ENCODE results near the gene ADD3. TPM values are rescaled to one million over a fixed set of nuclear protein-coding genes. Genes with fewer than 3 reads are reported as not detected.

Gene ADD3
- total and polyA plus RNA-seq, 2 donors (not counting 3 experiments of a cell fraction or from before 2014, with no cell fraction given), result 14.9 to 55.2 TPM

- Histone ChIP-seq H2AFZ (ENCODE audit: low read depth, low read length) (no peak overlapping the region), H3K9ac (replicated peaks; ENCODE audit: extremely low read depth, insufficient read depth, low read length) (no peak overlapping the region), H3K9me1 (replicated peaks; ENCODE audit: control insufficient read depth, extremely low read depth, insufficient read depth, low read length) (no peaks in the 10 kb centered on the region), H3K4me1 (ENCODE audit: control insufficient read depth, extremely low read depth, insufficient read depth, low read length) (peaks cover 3% of the 10 kb centered on the region), H4K20me1 (replicated peaks; ENCODE audit: control insufficient read depth, extremely low read depth, insufficient read depth, low read length) (no peaks in the 10 kb centered on the region), H3K4me2 (ENCODE audit: insufficient read depth, low read length) (no peak overlapping the region), H3K9me3 (replicated peaks; ENCODE audit: control insufficient read depth, insufficient read depth, low read length) (no peaks in the 10 kb centered on the region), H3K4me3 (replicated peaks in 1 of 3; ENCODE audit: insufficient read depth in 1 of 3, low read depth in 1 of 3, low read length in 3 of 3) (no peak overlapping the region), H3K36me3 (ENCODE audit: control insufficient read depth in 2 of 2, extremely low read depth in 1 of 2, insufficient read depth in 2 of 2, low read length in 2 of 2) (no peaks in the 10 kb centered on the region), H3K79me2 (ENCODE audit: control insufficient read depth, insufficient read depth, low read length) (no peaks in the 10 kb centered on the region), H3K27ac (ENCODE audit: insufficient read depth, low read depth, low read length) (no peak overlapping the region), H3K27me3 (ENCODE audit: control insufficient read depth in 2 of 2, insufficient read depth in 2 of 2, low read length in 2 of 2) (no peaks in the 10 kb centered on the region)
- ChIA-PET CTCF (interaction anchor here (0.7 kb wide), 1 partner anchor 10 kb away, joined by 3 read pairs; the partner anchor contains the start of gene ADD3), POLR2A (no interaction called here)
- dilution Hi-C loops (cut with MboI; ENCODE audit: extremely low pct_ligation_motif_present, low sequenced_read_pairs) (no loop called here), intact Hi-C loops (cut with micrococcal nuclease) (no loop called here)
- DNase-seq (ENCODE audit: low read depth, low spot score) (no peak), FAIRE-seq (no peak)
- no TSS peak for BruUV-seq (replicated peaks)
- TF ChIP-seq MYC (IDR thresholded peaks at IDR 0.05; ENCODE audit: low read depth, low read length), result no peak
- TF ChIP-seq MAX (IDR thresholded peaks at IDR 0.05; ENCODE audit: insufficient read depth, insufficient read length), result no peak
Observed at GRCh38 chr10:109997233-109997632, 10.6 kb upstream of the ADD3 start.

- Histone ChIP-seq H3K36me3 (ENCODE audit: control insufficient read depth in 2 of 2, extremely low read depth in 1 of 2, insufficient read depth in 2 of 2, low read length in 2 of 2) (no peaks in the 10 kb centered on the region), H3K9me1 (replicated peaks; ENCODE audit: control insufficient read depth, extremely low read depth, insufficient read depth, low read length) (no peaks in the 10 kb centered on the region), H3K4me1 (ENCODE audit: control insufficient read depth, extremely low read depth, insufficient read depth, low read length) (no peaks in the 10 kb centered on the region), H3K9me3 (replicated peaks; ENCODE audit: control insufficient read depth, insufficient read depth, low read length) (no peaks in the 10 kb centered on the region), H2AFZ (ENCODE audit: low read depth, low read length) (no peak overlapping the region), H3K4me3 (replicated peaks in 1 of 3; ENCODE audit: insufficient read depth in 1 of 3, low read depth in 1 of 3, low read length in 3 of 3) (no peak overlapping the region), H3K27ac (ENCODE audit: insufficient read depth, low read depth, low read length) (no peak overlapping the region), H3K9ac (replicated peaks; ENCODE audit: extremely low read depth, insufficient read depth, low read length) (no peak overlapping the region), H3K27me3 (ENCODE audit: control insufficient read depth in 2 of 2, insufficient read depth in 2 of 2, low read length in 2 of 2) (no peaks in the 10 kb centered on the region), H4K20me1 (replicated peaks; ENCODE audit: control insufficient read depth, extremely low read depth, insufficient read depth, low read length) (no peaks in the 10 kb centered on the region), H3K79me2 (ENCODE audit: control insufficient read depth, insufficient read depth, low read length) (no peaks in the 10 kb centered on the region), H3K4me2 (ENCODE audit: insufficient read depth, low read length) (no peak overlapping the region)
- intact Hi-C loops (cut with micrococcal nuclease), result no loop called here
- TF ChIP-seq POLR2AphosphoS5 (IDR thresholded peaks at IDR 0.05; ENCODE audit: insufficient read depth, low read depth, low read length) (no peak), EZH2 (IDR thresholded peaks at IDR 0.05; ENCODE audit: borderline replicate concordance, low read depth, low read length, severe bottlenecking) (no peak), POLR2A (IDR thresholded peaks at IDR 0.05; ENCODE audit: low read depth, low read length) (no peak), CTCF (IDR thresholded peaks at IDR 0.05; ENCODE audit: extremely low read depth in 1 of 2, insufficient read depth in 1 of 2, low read depth in 1 of 2, low read length in 2 of 2) (no peak), MAX (IDR thresholded peaks at IDR 0.05; ENCODE audit: insufficient read depth, insufficient read length) (no peak), GATA2 (IDR thresholded peaks at IDR 0.05; ENCODE audit: insufficient read depth, insufficient read length, low read depth, low read length) (no peak), MYC (IDR thresholded peaks at IDR 0.05; ENCODE audit: low read depth, low read length) (no peak), JUN (IDR thresholded peaks at IDR 0.05; ENCODE audit: borderline replicate concordance, insufficient read depth, insufficient read length, low read depth) (no peak), FOS (IDR thresholded peaks at IDR 0.05; ENCODE audit: borderline replicate concordance, insufficient read depth, low read length) (no peak)
- FAIRE-seq (no peak), DNase-seq (ENCODE audit: low read depth, low spot score) (no peak)
- dilution Hi-C loops (cut with MboI; ENCODE audit: extremely low pct_ligation_motif_present, low sequenced_read_pairs), result no loop called here
- ChIA-PET POLR2A (no interaction called here), CTCF (interaction anchor here (1.3 to 1.6 kb wide), 2 partner anchors 20 to 115 kb away, joined by 4 to 7 read pairs; no protein-coding TSS in a partner anchor)
- BruUV-seq (replicated peaks), result no TSS peak
Observed at GRCh38 chr10:109998513-109998912, 9.3 kb upstream of the ADD3 start.
